ENCODE data around the gene SEPHS1.

The SEPHS1 gene

DNA sequence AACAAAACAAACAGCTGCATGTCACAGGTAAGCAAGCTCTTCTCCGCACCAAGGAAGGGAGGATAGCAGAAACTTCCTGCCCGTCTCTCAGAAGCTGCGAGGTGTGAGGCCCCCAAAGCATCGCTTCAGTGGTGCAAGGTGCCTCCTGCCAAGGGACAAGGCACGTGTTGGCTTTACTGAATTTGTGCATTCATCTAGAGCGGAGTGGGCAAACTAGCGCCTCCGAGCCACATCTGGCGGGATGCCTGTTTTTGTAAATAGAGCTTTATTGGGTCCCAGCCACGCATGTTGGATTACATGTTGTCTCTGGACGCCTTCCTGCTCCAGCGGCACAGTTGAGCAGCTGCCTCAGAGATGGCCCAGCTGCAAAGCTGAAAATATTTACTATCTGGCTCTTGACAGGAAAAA is 75.9 kb downstream of the SEPHS1 start:
- Histone ChIP-seq H3K36me3 (ENCODE audit: control insufficient read depth in 5 of 5, insufficient read depth in 5 of 5, low read length in 5 of 5) (no peaks in the 10 kb centered on the region), H3K4me1 (ENCODE audit: control insufficient read depth in 5 of 5, insufficient read depth in 5 of 5, low read length in 5 of 5) (peaks cover 0 to 19% (median 16%) of the 10 kb centered on the region in 5 donors), H3K9me3 (ENCODE audit: control insufficient read depth in 5 of 5, low read length in 5 of 5) (no peaks in the 10 kb centered on the region), H3K9ac (ENCODE audit: low read length in 5 of 5) (peak overlapping the region in 2 of 5 donors; percentile 14 to 50), H3K27me3 (ENCODE audit: control insufficient read depth in 5 of 5, insufficient read depth in 4 of 5, low read length in 5 of 5) (no peaks in the 10 kb centered on the region), H3K27ac (ENCODE audit: low read depth, low read length) (peak overlapping the region; percentile 30), H3K4me3 (ENCODE audit: low read depth in 1 of 5, low read length in 5 of 5) (peak overlapping the region in 4 of 5 donors; percentile 32 to 51 (median 39))

DNA sequence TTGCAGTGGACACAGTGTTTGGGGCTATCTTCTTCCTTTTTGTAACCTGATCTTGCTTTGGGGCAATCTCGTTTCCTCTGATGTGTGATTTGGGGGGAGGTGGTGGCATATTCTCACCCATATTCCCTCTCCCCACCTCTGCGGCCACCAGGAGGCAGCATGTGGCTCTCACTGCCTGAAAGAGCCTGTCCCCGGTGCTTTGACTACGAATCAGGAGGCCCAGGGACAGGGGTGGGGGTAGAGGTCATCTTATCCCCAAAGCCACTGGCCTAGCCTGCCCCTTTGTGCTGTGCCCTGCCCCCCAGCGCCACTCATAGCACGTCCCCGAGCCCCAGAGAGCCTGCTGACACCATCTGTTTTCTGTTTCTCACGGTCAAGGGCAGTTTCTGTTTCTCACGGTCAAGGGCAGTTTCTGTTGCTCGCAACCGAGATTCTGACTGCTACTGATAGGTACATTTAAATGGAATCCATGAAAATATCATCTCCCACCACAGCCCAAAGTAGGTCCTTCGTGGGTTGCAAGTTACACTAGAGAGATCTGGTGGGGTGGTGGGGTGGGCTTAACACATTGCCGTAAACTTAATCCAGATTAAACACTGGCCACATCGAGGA is 76.4 kb downstream of the SEPHS1 start:
- Histone ChIP-seq H3K27ac (ENCODE audit: low read depth, low read length) (peak overlapping the region; percentile 30), H3K27me3 (ENCODE audit: control insufficient read depth in 5 of 5, insufficient read depth in 4 of 5, low read length in 5 of 5) (no peaks in the 10 kb centered on the region), H3K36me3 (ENCODE audit: control insufficient read depth in 5 of 5, insufficient read depth in 5 of 5, low read length in 5 of 5) (no peaks in the 10 kb centered on the region), H3K9ac (ENCODE audit: low read length in 5 of 5) (peak overlapping the region in 2 of 5 donors; percentile 14 to 50), H3K9me3 (ENCODE audit: control insufficient read depth in 5 of 5, low read length in 5 of 5) (no peaks in the 10 kb centered on the region), H3K4me1 (ENCODE audit: control insufficient read depth in 5 of 5, insufficient read depth in 5 of 5, low read length in 5 of 5) (peaks cover 0 to 18% (median 16%) of the 10 kb centered on the region in 5 donors), H3K4me3 (ENCODE audit: low read depth in 1 of 5, low read length in 5 of 5) (peak overlapping the region in 4 of 5 donors; percentile 32 to 51 (median 39))

DNA sequence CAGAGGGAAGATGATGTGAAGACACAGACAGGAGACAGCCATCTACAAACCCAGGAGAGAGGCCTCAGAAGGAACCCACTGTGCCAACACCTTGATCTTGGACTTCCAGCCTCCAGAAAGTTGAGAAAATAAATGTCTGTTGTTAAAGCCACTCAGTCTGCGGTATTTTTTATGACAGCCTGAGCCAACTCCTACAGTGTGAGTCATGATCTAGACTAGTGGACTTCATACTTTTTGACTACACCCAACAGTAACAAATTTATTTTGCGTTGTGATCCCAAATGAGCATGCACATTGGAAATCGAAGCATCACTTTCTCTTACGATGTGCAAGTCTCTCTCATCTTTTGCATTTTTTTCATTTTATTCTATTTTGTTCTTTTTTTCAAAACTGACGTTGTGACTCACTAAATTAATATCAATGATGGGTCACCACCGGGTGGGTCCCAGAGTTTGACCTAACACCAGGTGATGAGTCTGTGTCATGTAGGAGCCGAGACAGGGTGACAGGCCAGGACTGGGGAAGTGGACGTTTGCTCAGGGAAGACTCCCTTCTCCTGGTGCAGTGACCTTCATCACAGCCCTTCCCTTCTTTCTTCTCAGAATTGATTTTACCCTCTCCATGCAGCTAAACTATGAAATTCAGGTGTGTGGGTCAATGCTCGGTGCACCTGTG is 77.1 kb downstream of the SEPHS1 start:
- H3K4me3 ChIP-seq (ENCODE audit: low read depth in 1 of 5, low read length in 5 of 5) = no peak overlapping the region
- H3K9ac ChIP-seq (ENCODE audit: low read length in 5 of 5) = no peak overlapping the region
- H3K4me1 ChIP-seq (ENCODE audit: control insufficient read depth in 5 of 5, insufficient read depth in 5 of 5, low read length in 5 of 5) = peaks cover 0 to 18% (median 15%) of the 10 kb centered on the region in 5 donors
- no peaks in the 10 kb centered on the region for H3K27me3 ChIP-seq (ENCODE audit: control insufficient read depth in 5 of 5, insufficient read depth in 4 of 5, low read length in 5 of 5)
- peak overlapping the region; percentile 30 for H3K27ac ChIP-seq (ENCODE audit: low read depth, low read length)
- no peaks in the 10 kb centered on the region for H3K36me3 ChIP-seq (ENCODE audit: control insufficient read depth in 5 of 5, insufficient read depth in 5 of 5, low read length in 5 of 5)
- no peaks in the 10 kb centered on the region for H3K9me3 ChIP-seq (ENCODE audit: control insufficient read depth in 5 of 5, low read length in 5 of 5)

DNA sequence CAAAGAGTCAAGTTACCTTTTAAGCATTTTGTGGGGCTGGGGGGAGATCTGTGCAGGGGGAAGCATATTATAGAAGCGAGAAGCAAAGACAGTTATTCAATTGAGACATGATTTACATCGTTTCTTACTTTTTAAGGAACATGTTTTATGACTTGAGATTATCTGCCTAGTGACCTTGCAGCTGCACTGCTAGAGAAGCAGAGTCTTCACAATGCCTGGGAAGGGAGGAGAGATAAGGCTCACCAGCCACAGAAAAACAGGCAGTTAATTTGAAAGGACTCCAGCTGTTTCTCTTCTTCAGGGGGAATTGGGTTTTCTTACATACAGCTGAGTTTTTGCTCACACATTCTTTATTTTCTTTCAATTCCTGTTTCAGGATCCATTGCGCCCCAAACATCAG is 79.3 kb downstream of the SEPHS1 start:
- Histone ChIP-seq H3K27ac (ENCODE audit: low read depth, low read length) (no peak overlapping the region), H3K9me3 (ENCODE audit: control insufficient read depth in 5 of 5, low read length in 5 of 5) (no peaks in the 10 kb centered on the region), H3K9ac (ENCODE audit: low read length in 5 of 5) (no peak overlapping the region), H3K4me3 (ENCODE audit: low read depth in 1 of 5, low read length in 5 of 5) (no peak overlapping the region), H3K4me1 (ENCODE audit: control insufficient read depth in 5 of 5, insufficient read depth in 5 of 5, low read length in 5 of 5) (peaks cover 0 to 18% (median 15%) of the 10 kb centered on the region in 5 donors), H3K27me3 (ENCODE audit: control insufficient read depth in 5 of 5, insufficient read depth in 4 of 5, low read length in 5 of 5) (peaks cover 0 to 4% (median 0%) of the 10 kb centered on the region in 5 donors), H3K36me3 (ENCODE audit: control insufficient read depth in 5 of 5, insufficient read depth in 5 of 5, low read length in 5 of 5) (no peaks in the 10 kb centered on the region)

DNA sequence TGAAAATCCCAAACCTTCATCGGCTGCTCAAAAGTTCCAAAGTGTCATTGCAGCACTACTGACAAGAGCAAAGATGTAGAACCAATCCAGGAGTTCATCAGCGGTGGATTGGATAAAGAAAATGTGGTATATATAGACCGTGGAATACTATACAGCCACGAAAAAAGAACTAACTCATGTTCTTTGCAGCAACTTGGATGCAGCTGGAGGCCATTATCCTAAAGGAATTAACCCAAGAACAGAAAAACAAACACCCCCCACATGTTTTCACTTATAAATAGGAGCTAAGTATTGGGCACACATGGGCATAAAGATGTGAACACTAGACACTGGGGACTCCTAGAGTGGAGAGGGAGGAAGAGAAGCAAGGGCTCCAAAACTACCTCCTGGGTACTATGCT is 79.8 kb downstream of the SEPHS1 start:
- no peak overlapping the region for H3K27ac ChIP-seq (ENCODE audit: low read depth, low read length)
- H3K4me3 ChIP-seq (ENCODE audit: low read depth in 1 of 5, low read length in 5 of 5) = no peak overlapping the region
- no peaks in the 10 kb centered on the region for H3K9me3 ChIP-seq (ENCODE audit: control insufficient read depth in 5 of 5, low read length in 5 of 5)
- H3K27me3 ChIP-seq (ENCODE audit: control insufficient read depth in 5 of 5, insufficient read depth in 4 of 5, low read length in 5 of 5) = peaks cover 0 to 4% (median 0%) of the 10 kb centered on the region in 5 donors
- H3K9ac ChIP-seq (ENCODE audit: low read length in 5 of 5) = no peak overlapping the region
- H3K36me3 ChIP-seq (ENCODE audit: control insufficient read depth in 5 of 5, insufficient read depth in 5 of 5, low read length in 5 of 5) = no peaks in the 10 kb centered on the region
- peaks cover 0 to 18% (median 15%) of the 10 kb centered on the region in 5 donors for H3K4me1 ChIP-seq (ENCODE audit: control insufficient read depth in 5 of 5, insufficient read depth in 5 of 5, low read length in 5 of 5)

All from subcutaneous abdominal adipose tissue (tissue), 5 donors.